Measurements from ENCODE around the gene RPL35. TPM values are rescaled to one million over a fixed set of nuclear protein-coding genes. Genes with fewer than 3 reads are reported as not detected.

The RPL35 gene
- total RNA-seq, 1 donor: 1,644 TPM

- peaks cover 28% of the 10 kb centered on the region for H3K79me2 ChIP-seq (ENCODE audit: insufficient read depth, low read length)
- peaks cover 45% of the 10 kb centered on the region for H3K36me3 ChIP-seq (ENCODE audit: insufficient read depth, low read length)
- H3K27me3 ChIP-seq (ENCODE audit: insufficient read depth, low read length): no peaks in the 10 kb centered on the region
- H3K9me3 ChIP-seq (ENCODE audit: low read depth, low read length): no peaks in the 10 kb centered on the region
- H3K4me2 ChIP-seq (ENCODE audit: insufficient read depth, low read length): no peak overlapping the region
- peak; percentile 40 for TF ChIP-seq CTCF (IDR thresholded peaks at IDR 0.05; ENCODE audit: extremely low read depth, low read depth, low read length)
- peaks cover 32% of the 10 kb centered on the region for H3K4me1 ChIP-seq (ENCODE audit: insufficient read depth, low read length)
- no peak overlapping the region for H3K27ac ChIP-seq (ENCODE audit: low read depth, low read length)
- peaks cover 51% of the 10 kb centered on the region for H4K20me1 ChIP-seq (ENCODE audit: insufficient read depth, low read length)
- no peak overlapping the region for H2AFZ ChIP-seq (ENCODE audit: low read length)
- peak; percentile 92 for DNase-seq (ENCODE audit: insufficient read length, low spot score, missing footprints)
- no peak overlapping the region for H3K4me3 ChIP-seq (ENCODE audit: insufficient read depth, low read length)
Measured at GRCh38 chr9:124855944-124856765, 5.6 kb downstream of the RPL35 start.

GRCh38 chr9:124855566-124855943, 6.2 kb downstream of the RPL35 start:
- H3K4me1 ChIP-seq (ENCODE audit: insufficient read depth, low read length): peaks cover 26% of the 10 kb centered on the region
- H3K4me2 ChIP-seq (ENCODE audit: insufficient read depth, low read length): no peak overlapping the region
- no peak overlapping the region for H3K4me3 ChIP-seq (ENCODE audit: insufficient read depth, low read length)
- H3K36me3 ChIP-seq (ENCODE audit: insufficient read depth, low read length): peaks cover 41% of the 10 kb centered on the region
- H3K27me3 ChIP-seq (ENCODE audit: insufficient read depth, low read length): no peaks in the 10 kb centered on the region
- H4K20me1 ChIP-seq (ENCODE audit: insufficient read depth, low read length): peaks cover 45% of the 10 kb centered on the region
- H3K9me3 ChIP-seq (ENCODE audit: low read depth, low read length): no peaks in the 10 kb centered on the region
- no peak for DNase-seq (ENCODE audit: insufficient read length, low spot score, missing footprints)
- no peak overlapping the region for H2AFZ ChIP-seq (ENCODE audit: low read length)
- no peak for TF ChIP-seq CTCF (IDR thresholded peaks at IDR 0.05; ENCODE audit: extremely low read depth, low read depth, low read length)
- H3K79me2 ChIP-seq (ENCODE audit: insufficient read depth, low read length): peaks cover 22% of the 10 kb centered on the region
- H3K27ac ChIP-seq (ENCODE audit: low read depth, low read length): no peak overlapping the region

- DNase-seq (ENCODE audit: insufficient read length, low spot score, missing footprints): no peak
- TF ChIP-seq CTCF (IDR thresholded peaks at IDR 0.05; ENCODE audit: extremely low read depth, low read depth, low read length): no peak
- H3K4me2 ChIP-seq (ENCODE audit: insufficient read depth, low read length): no peak overlapping the region
- no peaks in the 10 kb centered on the region for H3K9me3 ChIP-seq (ENCODE audit: low read depth, low read length)
- H3K27me3 ChIP-seq (ENCODE audit: insufficient read depth, low read length): no peaks in the 10 kb centered on the region
- no peak overlapping the region for H3K27ac ChIP-seq (ENCODE audit: low read depth, low read length)
- H3K4me3 ChIP-seq (ENCODE audit: insufficient read depth, low read length): no peak overlapping the region
- peaks cover 15% of the 10 kb centered on the region for H3K79me2 ChIP-seq (ENCODE audit: insufficient read depth, low read length)
- H3K4me1 ChIP-seq (ENCODE audit: insufficient read depth, low read length): peaks cover 19% of the 10 kb centered on the region
- H3K36me3 ChIP-seq (ENCODE audit: insufficient read depth, low read length): peaks cover 33% of the 10 kb centered on the region
- peaks cover 37% of the 10 kb centered on the region for H4K20me1 ChIP-seq (ENCODE audit: insufficient read depth, low read length)
- H2AFZ ChIP-seq (ENCODE audit: low read length): no peak overlapping the region
Measured at GRCh38 chr9:124854822-124855221, 6.9 kb downstream of the RPL35 start.

GRCh38 chr9:124854161-124854560, 7.6 kb downstream of the RPL35 start:
- Histone ChIP-seq H3K4me3 (ENCODE audit: insufficient read depth, low read length) (no peak overlapping the region), H4K20me1 (ENCODE audit: insufficient read depth, low read length) (peaks cover 31% of the 10 kb centered on the region), H3K79me2 (ENCODE audit: insufficient read depth, low read length) (peaks cover 8% of the 10 kb centered on the region), H3K27me3 (ENCODE audit: insufficient read depth, low read length) (no peaks in the 10 kb centered on the region), H3K36me3 (ENCODE audit: insufficient read depth, low read length) (peaks cover 27% of the 10 kb centered on the region), H3K27ac (ENCODE audit: low read depth, low read length) (no peak overlapping the region), H3K4me1 (ENCODE audit: insufficient read depth, low read length) (peaks cover 12% of the 10 kb centered on the region), H3K4me2 (ENCODE audit: insufficient read depth, low read length) (no peak overlapping the region), H3K9me3 (ENCODE audit: low read depth, low read length) (no peaks in the 10 kb centered on the region), H2AFZ (ENCODE audit: low read length) (no peak overlapping the region)
- no peak for TF ChIP-seq CTCF (IDR thresholded peaks at IDR 0.05; ENCODE audit: extremely low read depth, low read depth, low read length)
- DNase-seq (ENCODE audit: insufficient read length, low spot score, missing footprints): peak; percentile 72

Data from osteoblast (primary cell).